NCI-H187 (cell line): ENCODE data around the gene RRP8.
A peak's percentile ranks its signal among the peaks of the same experiment; 100 is the strongest.

Source experiments
- DNase-seq, 2 experiments: peaks; one replicate each; lab custom pipeline; 2025; lab: John Stamatoyannopoulos, UW

RRP8 gene

DNA sequence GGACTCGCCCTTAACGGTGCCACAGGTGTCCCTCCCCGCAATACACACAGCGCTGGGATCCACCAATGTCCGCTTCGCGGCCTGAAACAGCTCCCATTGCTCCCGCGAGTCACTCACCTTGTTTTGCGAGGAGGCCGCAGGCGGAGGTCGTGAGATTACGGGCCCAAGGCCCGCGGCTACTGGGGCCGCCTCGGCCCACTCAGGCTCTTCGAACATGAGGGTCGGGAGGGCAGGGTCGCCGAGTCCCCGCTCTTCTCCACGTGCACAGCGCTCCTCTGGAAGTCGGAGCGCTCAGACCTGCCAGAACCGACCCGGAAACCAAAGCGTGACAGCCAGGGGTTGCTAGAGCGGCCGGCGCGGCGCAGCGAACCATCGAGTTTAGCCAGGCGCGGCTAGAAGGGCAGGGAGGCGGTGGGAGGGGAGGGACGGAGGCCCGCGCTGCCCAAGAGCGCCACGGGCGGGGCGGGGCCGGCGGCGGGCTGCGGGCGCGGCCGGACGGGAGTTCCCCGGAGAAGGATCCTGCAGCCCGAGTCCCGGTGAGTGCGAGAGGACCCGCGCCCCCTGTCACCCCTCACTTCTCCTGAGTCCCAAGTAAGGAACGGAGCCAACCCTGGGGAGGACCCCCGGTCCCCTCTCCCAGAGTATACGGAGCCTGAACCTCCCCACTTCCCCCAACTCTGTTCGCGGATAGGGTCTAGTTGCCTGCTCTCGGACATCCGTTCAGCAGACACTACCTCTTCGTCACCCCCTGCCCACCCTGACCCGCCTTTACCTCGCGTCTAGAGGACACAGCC is at the start of gene RRP8, which contains the start of gene ILK:
RRP8 (minus strand) TSS at position 330 of the 794 bp plus-strand sequence; CDS start at position 216, 114 bp downstream.
ILK (plus strand) TSS at position 488 of the 794 bp plus-strand sequence. CDS start 498 bp downstream, outside the sequence.
- peak; percentile 81 to 85 for DNase-seq

DNA sequence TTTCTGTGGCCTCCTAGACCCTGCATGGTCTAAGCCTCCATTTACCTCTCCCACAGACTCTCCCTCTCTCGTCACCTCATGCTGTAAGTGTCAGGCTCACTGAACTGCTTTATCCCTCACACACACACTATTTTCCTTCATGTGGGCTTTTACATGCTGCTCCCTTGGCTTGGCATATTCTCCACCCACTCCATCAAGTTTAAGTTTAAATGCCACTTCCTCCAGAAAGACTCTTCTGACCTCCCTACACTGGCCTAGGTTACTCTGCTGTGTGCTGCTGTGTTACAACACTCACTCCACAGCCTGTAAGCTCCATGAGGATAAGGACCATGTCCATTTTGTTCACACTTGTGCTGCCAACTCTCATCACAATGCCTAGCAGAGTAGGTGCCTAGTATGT is 49.7 kb upstream of the RRP8 start:
- DNase-seq, result no peak

DNA sequence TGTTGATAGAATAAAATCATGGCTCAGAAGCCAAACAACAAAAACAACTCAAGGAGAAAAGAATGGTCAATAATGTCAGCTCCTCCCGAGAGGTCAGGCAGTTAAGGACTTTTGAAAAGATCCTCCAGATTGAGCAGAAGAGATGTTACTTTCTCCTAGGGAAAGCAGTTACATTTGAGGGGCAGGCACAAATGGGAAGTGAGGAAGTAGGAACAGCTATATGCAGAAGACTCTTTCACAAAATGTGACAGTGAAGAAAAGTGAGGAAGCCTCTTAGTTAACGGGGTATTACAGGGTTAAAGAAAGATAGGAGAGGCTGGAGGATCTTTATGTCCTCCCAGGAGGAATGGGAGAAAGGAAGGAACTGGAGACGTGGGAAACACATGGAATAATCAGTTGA is 48.8 kb upstream of the RRP8 start:
- no peak for DNase-seq

DNA sequence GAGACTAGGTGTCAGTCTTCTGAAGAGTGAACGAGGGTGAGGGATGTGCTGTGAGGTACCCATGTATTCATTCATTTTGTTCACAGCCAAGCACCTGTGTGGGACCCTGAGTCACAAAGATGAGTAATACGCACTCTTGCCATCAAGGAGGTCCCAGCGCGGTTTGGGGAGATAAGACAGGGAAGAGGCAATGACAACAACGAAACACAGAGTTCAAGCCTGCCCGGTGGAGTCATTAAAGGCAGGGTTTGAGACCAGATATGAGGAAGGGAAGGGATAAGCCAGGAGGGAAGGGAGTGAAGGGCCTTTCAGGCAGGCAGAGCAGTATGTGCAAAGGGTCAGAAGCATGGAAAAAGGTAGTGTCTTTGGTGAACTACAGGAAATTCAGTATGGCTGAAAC is 47.6 kb upstream of the RRP8 start:
- DNase-seq, result no peak

DNA sequence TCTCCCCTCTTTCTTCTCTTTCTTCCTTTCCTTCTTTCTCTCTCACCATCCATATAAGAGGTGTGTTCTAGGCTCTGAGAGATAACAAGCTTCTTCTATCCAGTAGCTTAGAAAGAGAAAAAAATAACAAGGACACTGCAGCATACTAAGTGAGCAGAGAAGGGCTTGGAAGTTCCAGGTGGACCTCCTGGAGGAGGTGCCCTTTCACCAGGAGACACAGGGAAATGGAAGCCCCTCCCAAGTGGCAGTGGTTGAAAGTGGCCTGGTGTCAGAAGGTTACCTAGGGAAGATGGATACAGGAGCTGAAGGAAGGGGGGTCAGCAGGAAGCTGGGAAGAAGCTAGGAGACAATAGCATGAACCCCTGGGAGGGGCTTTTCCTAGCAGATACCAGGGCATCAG is 46.7 kb upstream of the RRP8 start:
- no peak for DNase-seq

DNA sequence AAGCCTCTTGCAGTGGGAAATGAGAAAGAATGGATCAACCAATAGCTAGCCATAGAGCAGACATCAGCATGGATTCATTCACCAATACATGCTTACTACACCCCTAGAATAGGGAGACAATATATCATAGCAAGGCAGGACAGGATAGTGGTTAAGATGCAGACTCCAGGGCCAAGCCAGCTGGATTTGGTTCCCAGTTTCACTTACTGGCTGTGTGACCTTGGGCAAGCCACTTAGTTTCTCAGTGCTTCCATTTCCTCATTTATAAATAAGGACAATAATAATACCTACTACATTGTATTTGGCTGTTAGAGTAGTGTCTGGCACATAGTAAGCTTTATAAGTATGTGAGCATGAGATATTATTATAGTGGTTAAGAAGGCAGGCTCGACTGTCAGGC is 45.1 kb upstream of the RRP8 start:
- no peak for DNase-seq

DNA sequence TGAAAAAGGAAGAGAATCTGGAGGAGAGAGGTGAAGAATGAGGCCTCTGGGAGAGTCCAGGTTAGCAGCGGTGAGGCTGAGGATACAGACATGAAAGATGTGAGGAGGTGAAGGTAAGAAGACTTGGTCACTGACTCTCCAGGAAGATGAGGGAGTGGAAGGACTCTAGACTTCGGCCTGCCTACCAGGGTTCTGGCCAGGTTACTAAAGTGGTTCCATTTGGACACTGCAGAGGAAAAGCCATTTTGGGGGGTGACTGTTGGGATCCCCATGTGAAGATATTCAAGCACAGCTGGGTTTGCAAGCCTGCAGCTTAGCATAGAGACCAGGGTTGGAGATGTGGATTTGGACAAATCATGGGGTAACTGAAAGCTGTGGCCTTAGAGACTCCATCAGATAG is 44.4 kb upstream of the RRP8 start:
- no peak for DNase-seq

DNA sequence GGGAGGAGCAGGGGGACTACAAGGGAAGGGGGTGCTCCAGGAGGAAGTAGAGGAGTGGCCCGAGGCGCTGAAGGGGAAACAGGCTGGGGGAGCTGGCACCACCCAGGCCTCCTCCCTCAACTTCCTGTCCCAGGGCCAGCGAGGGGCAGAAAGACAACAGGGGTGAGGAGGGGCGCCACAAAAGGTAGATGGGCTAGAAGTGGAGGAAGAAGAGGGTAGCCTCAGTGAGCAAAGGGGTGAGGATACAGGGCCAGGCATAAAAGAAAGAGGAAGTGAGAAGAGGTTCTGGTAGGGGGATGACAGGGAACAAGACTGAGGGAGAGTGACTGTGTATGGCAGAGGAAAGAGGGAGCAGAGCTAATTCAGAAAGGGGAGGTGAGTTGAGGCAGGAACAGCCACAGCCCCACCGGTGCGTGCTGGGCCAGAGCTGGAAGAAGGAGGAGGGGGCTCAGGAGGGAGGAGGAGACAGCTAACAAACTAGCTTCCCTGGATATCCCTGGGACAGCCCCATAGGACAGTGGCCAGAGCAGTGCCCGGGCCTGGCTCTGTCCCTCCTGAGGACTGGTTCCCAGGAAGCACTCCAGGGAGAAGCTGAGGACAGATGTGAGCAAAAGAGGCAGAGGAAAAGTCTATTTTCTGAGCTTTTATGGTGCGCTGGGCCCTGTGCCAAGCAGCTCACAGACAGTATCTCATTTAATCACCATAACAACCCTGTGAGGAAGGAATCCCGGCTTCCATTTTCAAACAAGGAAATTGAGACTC is 43.7 kb upstream of the RRP8 start:
- no peak for DNase-seq

DNA sequence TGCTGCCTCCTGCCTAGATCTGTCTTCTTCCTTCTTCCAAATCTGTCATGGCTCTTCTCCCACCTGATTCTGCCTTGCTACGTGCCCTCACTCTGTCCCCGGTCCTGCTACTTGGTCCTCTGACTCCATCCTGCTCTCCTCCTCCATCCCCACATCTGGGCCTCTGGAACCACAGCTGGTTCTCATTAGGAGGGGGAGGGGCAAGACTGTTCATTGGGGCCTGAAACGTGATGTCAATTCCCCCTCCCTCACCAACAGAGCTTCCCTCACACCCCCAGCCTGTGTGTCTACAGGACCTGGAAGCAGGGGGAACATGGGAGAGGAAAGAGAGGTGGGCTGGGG is 43.1 kb upstream of the RRP8 start:
- DNase-seq, result no peak

DNA sequence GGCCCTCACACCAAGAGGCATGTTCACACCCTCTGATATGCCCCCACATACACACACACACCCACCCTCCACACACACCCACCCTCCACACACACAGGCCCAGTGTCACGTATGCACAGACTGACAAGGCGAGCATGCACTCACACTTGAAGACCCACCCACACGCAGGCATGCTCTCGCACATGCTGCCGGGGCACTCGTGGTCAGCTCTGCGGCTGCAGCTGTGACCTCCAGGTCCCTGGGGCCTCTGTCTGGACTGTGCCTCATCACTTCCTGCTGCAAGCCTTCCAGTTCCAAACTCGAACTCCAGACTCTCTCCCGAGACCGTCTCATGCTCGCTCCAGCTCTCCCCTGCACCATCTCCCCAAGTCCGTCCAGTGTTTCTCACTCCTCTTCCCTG is 42.7 kb upstream of the RRP8 start:
- DNase-seq, result no peak

DNA sequence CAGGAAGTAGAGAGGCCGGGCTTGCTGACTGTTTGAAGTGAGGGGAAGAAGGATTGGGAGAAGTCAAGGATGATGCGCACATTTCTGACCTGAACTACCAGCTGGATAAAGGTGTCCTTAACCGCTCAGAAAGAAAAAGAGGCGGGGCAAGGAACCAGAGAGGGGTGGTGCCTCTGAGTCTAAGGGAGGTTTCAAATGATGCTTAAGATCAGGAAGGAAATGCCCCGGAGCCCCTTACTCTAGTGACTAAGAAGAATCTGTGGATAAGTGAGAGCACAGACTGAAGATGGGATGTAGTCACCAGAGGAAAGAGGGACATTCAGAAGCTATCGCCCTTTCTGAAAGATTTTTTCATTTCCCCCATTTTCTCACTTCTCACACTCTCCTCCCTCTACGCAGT is 39.5 kb upstream of the RRP8 start:
- no peak for DNase-seq

DNA sequence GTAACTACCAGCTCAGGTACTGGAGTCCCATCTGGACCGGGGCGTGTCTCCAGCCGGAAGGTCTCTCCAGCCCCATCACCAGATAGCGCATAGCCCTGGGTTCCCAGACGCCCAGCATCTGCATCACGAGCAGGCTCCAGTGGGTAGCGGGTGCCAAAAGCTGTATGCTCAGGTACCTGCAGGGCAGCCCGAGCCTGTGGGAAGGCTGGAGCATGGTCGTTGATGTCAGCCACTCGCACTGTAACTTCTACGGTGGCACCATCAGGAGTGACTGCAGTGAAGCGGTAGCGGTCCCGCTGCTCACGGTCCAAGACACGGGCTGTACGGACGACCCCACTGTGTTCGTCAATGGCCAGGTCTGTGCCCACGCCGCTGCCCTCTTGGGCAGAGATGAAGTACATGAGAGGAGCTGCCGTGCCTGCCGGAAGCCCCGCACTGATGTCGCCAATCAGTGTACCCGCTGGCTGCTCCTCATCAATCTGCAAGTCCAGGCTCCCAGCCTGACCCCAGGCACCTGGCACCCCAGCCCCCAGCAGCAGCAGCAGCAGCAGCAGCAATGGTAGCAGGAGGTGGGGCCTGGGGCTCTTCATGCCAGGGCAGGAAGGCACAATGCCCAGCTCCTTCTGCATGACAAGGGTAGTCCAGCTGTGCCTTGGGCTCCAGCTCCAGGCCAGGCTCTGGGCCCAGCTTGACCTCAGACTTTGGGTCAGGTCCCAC is 37.7 kb upstream of the RRP8 start:
- no peak for DNase-seq

DNA sequence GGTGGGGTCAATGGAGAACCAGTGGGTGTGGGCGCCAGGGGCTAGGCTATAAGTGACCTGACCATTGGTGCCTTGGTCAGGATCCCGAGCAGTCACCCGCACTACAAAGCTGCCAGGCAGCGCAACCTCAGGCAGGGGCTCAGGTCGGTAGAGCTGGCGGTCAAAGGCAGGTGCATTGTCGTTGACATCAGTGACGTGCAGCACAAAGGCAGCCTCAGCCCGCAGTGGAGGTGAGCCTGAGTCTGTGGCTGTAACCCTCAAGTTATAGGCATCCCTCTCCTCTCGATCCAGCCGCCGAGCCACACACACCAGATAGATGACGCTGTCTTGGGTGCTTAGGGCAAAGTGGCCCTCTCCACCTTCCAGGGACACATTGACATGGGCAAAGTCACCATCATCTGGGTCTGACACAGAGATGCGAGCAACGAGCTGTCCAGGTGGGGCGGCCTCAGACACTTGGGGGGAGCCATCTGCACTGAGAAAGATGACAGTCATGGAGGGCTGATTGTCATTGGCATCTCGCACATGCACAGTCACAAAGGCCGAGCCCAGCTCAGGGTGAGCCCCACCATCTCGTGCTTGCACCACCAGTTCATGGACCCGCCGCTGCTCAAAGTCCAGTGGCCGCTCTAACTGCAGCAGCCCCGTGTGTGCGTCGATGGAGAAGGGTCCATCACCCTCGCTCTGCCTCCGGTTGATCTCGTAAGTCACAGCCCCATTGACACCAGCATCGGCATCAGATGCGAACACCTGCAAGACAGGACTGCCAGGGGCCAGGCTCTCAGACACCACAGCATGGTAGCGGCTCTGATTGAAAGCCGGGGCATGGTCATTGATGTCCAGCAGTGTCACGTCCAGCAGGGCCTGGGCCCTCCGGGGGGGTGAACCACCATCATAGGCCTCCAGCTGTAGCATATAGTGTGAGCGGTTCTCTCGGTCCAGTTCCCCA is 36.9 kb upstream of the RRP8 start:
- no peak for DNase-seq

DNA sequence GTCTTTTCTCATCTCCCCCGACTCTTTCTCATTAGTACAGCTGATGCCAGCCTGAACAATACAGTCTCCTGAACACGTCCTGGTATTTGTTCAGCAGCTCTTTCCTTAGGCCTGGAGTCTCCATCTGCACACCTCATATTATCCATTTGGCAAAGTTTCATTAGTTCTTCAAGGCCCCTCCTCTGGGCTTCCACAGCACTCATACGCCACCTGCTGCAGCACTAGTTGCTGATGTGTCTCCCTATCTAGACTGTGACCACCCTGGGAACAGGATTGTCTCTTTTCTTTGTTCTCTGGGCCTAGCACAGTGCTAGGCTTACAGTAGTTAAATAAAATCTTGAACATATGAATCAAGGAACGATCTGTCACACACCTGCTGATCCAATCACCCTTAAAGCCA is 35.0 kb upstream of the RRP8 start:
- DNase-seq, result no peak

DNA sequence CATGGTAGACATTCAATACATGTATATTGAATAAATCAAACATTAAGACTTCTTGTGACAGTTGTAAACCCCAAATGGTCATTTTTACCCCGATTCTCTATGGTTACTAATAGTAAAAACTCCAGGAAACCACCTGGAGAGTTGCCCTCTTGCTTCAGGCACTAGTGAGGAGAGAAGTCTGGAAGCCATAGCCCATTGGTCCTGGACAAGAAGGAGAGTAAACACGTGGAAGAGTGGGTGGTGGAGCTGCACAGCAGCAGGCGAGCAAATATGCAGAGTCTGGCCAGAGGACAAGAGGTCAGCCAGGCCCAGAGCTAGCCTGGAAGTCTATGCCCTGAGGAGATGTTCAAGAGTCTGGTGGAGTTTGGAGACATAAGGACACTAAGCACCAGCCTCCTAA is 34.5 kb upstream of the RRP8 start:
- no peak for DNase-seq

DNA sequence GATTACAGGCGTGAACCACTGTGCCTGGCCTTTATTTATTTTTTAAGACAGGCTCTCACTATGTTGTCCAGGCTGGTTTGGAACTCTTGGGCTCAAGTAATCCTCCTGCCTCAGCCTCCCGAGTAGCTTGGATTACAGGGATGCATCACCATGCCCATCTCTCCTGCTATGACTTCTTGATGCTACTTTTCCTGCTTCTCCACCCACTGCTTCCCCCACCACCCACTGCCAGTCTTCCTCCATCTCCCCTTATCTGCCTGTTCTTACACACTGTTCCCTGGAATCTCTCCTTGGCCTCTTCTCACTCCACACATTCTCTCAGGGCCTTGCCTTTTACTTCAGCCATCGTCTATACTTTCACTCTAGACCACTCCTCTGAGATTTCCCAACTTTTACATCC is 33.1 kb upstream of the RRP8 start:
- DNase-seq, result no peak

DNA sequence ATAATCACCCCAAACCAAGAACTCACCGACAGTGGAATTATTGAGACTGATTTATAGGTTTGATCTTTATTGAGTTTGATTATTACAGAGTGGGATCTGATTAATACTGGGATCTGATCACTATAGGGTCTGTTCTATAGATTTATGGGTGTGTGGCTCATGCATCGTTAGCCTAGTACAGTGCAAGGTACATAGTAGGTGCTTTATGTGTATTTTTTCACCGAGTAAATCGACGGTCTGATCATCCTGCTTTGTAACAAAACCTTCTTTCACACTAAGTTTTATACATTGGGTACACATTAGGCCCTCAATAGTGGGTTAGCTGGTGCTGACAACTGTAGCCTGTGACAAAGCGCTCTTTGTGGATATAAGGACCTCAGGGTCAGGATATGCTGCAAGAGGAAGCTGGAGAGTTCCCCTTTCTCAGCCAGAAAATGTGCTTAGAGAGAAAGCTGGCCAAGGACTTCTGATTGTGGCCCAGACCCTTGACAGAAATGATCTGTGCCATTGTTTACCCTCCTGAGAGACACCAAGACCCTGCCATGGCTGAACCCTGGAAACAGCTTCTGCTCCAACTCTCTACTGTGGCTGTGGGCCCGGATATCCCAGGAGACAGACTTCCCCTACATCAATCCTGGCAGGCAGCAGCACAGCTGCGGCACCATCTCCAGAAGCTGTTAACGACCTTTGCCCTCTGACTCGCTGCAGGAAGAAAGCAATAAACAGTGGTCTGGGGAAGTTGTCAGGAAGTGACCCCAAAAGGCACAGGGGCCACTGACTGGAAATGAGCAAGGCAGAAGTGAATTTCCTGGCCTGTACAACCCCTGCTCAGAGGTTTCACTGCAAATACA is 31.9 kb upstream of the RRP8 start:
- no peak for DNase-seq

DNA sequence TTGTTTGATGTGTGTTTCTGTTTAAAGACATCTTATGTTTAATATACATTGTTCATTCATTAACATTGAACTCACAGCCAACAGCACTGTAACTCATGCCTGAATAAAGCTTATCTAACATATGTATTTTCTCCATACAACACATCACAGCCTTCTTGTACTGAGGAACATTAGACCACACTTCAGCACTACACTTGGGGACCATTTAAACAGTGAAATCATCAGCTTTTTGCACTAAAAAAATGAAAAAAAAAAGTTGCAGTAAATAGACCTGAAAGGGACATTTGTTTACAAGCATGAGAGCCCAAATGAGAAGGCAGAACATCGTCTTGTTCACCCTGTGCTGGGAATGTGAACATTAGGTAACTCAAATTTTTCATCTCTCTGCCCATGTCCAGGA is 31.1 kb upstream of the RRP8 start:
- DNase-seq, result no peak

DNA sequence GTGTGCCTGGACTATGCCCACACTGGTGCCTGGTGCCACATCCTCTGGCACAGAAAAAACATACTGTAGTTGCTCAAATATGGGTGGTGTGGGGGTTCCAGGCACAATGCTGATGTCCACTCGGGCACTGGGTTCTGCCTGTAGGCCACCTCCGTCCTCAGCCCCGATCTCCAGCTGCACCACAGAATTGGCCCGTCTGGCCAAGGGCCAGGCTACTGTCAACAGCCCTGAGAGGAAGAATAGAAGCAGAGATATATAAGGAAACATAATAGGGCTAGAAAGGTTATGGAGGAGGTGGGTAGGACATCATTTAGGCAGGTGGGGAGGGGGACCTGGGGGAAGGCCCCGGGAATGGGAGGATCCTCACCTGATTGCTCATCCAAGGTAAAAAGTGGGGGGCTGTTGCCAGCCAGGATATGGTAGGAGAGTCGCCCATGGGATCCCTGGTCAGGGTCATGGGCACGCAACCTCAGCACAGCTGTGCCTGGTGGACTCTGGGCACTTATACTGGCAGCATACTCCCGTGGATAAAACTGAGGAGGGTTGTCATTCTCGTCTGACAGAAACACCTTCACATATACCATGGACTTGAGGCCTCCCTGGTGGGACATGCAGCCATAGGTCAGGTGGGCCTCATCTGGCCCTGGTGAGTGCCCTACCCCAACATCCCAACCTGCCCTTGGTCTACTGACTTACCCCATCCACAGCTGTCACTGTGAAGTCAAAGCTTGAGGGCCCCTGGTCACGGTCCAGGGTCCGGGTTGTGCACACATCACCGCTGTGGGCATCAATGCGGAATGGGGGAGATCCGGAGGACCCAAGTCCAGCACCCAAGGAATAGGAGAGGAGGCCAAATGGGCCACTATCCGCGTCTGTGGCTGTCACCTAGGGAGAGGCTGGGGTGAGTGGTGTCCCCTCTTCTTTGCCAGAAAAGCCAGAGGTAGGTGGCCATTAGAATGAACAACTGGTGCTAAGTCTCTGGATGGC is 30.3 kb upstream of the RRP8 start:
- DNase-seq, result no peak
